Erythroblast (primary cell): ENCODE results near the gene ACER2.

Source experiments
- GATA1 ChIP-seq: IDR thresholded peaks from 2 replicates; pipeline ENCODE4 v1.6.1; 2011; ENCODE audit warnings: low read depth, mild to moderate bottlenecking, control low read depth, low read length, moderate library complexity
- POLR2A ChIP-seq: IDR thresholded peaks from 2 replicates; pipeline ENCODE4 v1.6.1; 2011; ENCODE audit warnings: mild to moderate bottlenecking, low read length

DNA sequence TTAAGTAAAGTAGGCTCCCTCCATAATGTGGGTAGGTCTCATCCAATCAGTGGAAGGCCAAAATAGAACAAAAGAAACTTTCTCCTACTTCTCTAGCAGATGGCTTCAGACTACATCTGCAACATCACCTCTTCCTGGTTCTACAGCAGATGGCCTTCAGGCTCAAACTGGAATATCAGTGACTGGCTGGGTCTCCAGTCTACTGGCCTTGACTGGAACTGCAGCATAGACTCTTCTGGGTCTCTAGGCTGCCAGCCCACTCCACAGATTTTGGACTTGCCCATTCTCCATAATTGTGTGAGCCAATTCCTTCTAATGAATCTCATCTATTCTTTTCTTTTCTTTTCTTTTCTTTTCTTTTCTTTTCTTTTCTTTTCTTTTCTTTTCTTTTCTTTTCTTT, 64.8 kb downstream of the ACER2 start:
- TF ChIP-seq POLR2A (no peak), GATA1 (no peak)
